Ishikawa (cell line): ENCODE results near the gene GBF1.

ENCODE experiments used
- CEBPB ChIP-seq: IDR thresholded peaks from 2 replicates; pipeline ENCODE4 v1.6.1; 2012
- CREB1 ChIP-seq: IDR thresholded peaks from 2 replicates; pipeline ENCODE4 v1.6.1; 2012; ENCODE audit warnings: low read depth
- EGR1 ChIP-seq: IDR thresholded peaks from 2 replicates; pipeline ENCODE4 v1.6.1; 2012
- EP300 ChIP-seq: IDR thresholded peaks from 2 replicates; pipeline ENCODE4 v1.6.1; 2012; ENCODE audit warnings: borderline replicate concordance
- FOXM1 ChIP-seq: IDR thresholded peaks from 2 replicates; pipeline ENCODE4 v1.6.1; 2012; ENCODE audit warnings: low read depth, borderline replicate concordance
- NFIC ChIP-seq: IDR thresholded peaks from 2 replicates; pipeline ENCODE4 v1.6.1; 2012
- TAF1 ChIP-seq: IDR thresholded peaks from 2 replicates; pipeline ENCODE4 v1.6.1; 2012; ENCODE audit warnings: low read depth, mild to moderate bottlenecking
- TCF12 ChIP-seq: IDR thresholded peaks from 2 replicates; pipeline ENCODE4 v1.6.1; 2012; ENCODE audit warnings: low read depth
- YY1 ChIP-seq: IDR thresholded peaks from 2 replicates; pipeline ENCODE4 v1.6.1; 2012; ENCODE audit warnings: low read depth
- TF ChIP-seq, protein P1 (sequence below): IDR thresholded peaks from 2 replicates; pipeline ENCODE4 v1.6.1; 2012; ENCODE audit warnings: low read depth, mild to moderate bottlenecking
- TF ChIP-seq, protein P2 (sequence below): IDR thresholded peaks from 2 replicates; pipeline ENCODE4 v1.6.1; 2012
- TF ChIP-seq, protein P3 (sequence below): IDR thresholded peaks from 2 replicates; pipeline ENCODE4 v1.6.1; 2012

DNA sequence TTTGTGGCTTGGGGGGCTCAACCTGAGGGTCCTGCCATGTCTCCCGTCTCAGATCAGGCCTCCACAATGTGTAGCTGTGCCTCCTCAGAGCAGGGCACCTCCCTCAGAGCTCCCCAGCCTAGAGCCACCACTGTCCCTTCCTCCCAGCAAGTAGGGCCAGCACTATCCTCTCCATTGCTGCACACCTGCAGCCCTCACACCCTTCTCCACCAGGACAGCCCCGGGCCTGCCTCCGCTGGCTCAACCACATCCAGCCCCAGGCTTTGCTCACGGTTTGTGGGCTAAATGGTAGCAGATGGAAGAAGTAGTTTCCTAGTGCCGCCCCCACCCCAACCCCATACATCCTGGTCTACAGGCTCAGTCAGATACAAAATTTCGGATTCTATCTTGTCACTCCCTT, 160.3 kb downstream of the GBF1 start:
- TF ChIP-seq FOXM1 (no peak), EGR1 (no peak), YY1 (no peak), CREB1 (no peak), EP300 (no peak), TAF1 (no peak), TCF12 (no peak), NFIC (no peak), CEBPB (no peak)
- TF ChIP-seq, protein P1, sequence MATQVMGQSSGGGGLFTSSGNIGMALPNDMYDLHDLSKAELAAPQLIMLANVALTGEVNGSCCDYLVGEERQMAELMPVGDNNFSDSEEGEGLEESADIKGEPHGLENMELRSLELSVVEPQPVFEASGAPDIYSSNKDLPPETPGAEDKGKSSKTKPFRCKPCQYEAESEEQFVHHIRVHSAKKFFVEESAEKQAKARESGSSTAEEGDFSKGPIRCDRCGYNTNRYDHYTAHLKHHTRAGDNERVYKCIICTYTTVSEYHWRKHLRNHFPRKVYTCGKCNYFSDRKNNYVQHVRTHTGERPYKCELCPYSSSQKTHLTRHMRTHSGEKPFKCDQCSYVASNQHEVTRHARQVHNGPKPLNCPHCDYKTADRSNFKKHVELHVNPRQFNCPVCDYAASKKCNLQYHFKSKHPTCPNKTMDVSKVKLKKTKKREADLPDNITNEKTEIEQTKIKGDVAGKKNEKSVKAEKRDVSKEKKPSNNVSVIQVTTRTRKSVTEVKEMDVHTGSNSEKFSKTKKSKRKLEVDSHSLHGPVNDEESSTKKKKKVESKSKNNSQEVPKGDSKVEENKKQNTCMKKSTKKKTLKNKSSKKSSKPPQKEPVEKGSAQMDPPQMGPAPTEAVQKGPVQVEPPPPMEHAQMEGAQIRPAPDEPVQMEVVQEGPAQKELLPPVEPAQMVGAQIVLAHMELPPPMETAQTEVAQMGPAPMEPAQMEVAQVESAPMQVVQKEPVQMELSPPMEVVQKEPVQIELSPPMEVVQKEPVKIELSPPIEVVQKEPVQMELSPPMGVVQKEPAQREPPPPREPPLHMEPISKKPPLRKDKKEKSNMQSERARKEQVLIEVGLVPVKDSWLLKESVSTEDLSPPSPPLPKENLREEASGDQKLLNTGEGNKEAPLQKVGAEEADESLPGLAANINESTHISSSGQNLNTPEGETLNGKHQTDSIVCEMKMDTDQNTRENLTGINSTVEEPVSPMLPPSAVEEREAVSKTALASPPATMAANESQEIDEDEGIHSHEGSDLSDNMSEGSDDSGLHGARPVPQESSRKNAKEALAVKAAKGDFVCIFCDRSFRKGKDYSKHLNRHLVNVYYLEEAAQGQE = no peak
- TF ChIP-seq, protein P2, sequence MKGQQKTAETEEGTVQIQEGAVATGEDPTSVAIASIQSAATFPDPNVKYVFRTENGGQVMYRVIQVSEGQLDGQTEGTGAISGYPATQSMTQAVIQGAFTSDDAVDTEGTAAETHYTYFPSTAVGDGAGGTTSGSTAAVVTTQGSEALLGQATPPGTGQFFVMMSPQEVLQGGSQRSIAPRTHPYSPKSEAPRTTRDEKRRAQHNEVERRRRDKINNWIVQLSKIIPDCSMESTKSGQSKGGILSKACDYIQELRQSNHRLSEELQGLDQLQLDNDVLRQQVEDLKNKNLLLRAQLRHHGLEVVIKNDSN = no peak
- TF ChIP-seq, protein P3, sequence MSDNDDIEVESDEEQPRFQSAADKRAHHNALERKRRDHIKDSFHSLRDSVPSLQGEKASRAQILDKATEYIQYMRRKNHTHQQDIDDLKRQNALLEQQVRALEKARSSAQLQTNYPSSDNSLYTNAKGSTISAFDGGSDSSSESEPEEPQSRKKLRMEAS = no peak
